MCF 10A (cell line): ENCODE results near the gene PROX2. TPM values are rescaled to one million over a fixed set of nuclear protein-coding genes. Genes with fewer than 3 reads are reported as not detected.

Experiments
- BruUV-seq: library from RNA; stranded (reverse); fragments of 400-500 nt; replicated peaks from 2 replicates; lab custom pipeline; 2021; lab: Mats Ljungman, UMichigan
- CTCF ChIA-PET: fragments of 300-600 bp; sonication (Branson Sonifier 250); formaldehyde crosslinking; extraction: SDS; loops from one replicate; lab custom pipeline; 2021; ENCODE audit warnings: antibody characterized with exemption, inconsistent platforms; lab: Yijun Ruan, JAX
- POLR2A ChIA-PET: fragments of 300-600, 350-650 bp; sonication (Branson Sonifier 250); formaldehyde crosslinking; extraction: SDS; loops from one replicate; lab custom pipeline; 2020; ENCODE audit warnings: antibody characterized with exemption, inconsistent platforms; lab: Yijun Ruan, JAX
- DNase-seq: peaks from one replicate; pipeline ENCODE4 v3.0.0-alpha.2; 2018; ENCODE audit not compliant: unreplicated experiment
- H3K27ac Mint-ChIP-seq: one replicate; pipeline ENCODE4 v1.8.0; 2022; ENCODE audit warnings: mild to moderate bottlenecking, low read depth, mixed read lengths; ENCODE audit not compliant: unreplicated experiment
- H3K27me3 Mint-ChIP-seq: one replicate; pipeline ENCODE4 v1.8.0; 2022; ENCODE audit warnings: mixed read lengths; ENCODE audit not compliant: insufficient read depth, unreplicated experiment
- H3K36me3 Mint-ChIP-seq: one replicate; pipeline ENCODE4 v1.8.0; 2022; ENCODE audit warnings: mild to moderate bottlenecking, moderate library complexity, mixed read lengths; ENCODE audit not compliant: insufficient read depth, unreplicated experiment
- H3K4me1 Mint-ChIP-seq: one replicate; pipeline ENCODE4 v1.8.0; 2022; ENCODE audit warnings: mixed read lengths; ENCODE audit not compliant: insufficient read depth, unreplicated experiment
- H3K4me3 Mint-ChIP-seq: one replicate; pipeline ENCODE4 v1.8.0; 2022; ENCODE audit warnings: mild to moderate bottlenecking, moderate library complexity, mixed read lengths; ENCODE audit not compliant: unreplicated experiment
- H3K9me3 Mint-ChIP-seq: one replicate; pipeline ENCODE4 v1.8.0; 2022; ENCODE audit warnings: mixed read lengths; ENCODE audit not compliant: unreplicated experiment
- intact Hi-C: fragments of 100-400 bp; cut with micrococcal nuclease; formaldehyde crosslinking; loops from 2 replicates; pipeline ENCODE4 v1.14.1; 2022
- total RNA-seq: library from RNA; stranded (reverse); gene quantifications from 2 replicates; pipeline ENCODE4 v1.2.3, GENCODE V29; 2022
- TF ChIP-seq, protein P1 (sequence below): fragments of 200-600 bp; IDR thresholded peaks from one replicate; pipeline ENCODE4 v1.8.0; 2022; ENCODE audit warnings: antibody characterized with exemption, mild to moderate bottlenecking; ENCODE audit not compliant: unreplicated experiment

Gene PROX2
- total RNA-seq, 1 experiment from 2014 or later = not detected

DNA sequence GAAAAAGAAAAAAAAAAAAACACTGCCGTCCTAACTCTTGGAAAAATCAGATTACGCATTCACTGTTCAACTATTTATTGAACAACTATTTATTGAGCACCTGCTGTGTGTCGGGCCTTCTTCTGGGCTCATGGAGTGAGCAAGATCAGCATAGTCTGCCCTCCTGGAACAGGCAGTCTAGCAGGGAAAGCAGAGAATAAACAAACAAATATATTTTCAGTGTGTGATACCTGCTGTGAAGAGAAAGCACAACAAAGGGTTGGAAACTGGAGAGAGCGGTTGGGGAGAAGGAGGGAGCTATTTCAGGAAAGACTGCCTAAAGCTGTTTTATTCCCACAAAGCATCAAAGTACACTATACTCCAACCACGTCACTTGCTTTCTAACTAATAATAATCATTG is 10.8 kb downstream of the PROX2 start:
- TF ChIP-seq, protein P1, sequence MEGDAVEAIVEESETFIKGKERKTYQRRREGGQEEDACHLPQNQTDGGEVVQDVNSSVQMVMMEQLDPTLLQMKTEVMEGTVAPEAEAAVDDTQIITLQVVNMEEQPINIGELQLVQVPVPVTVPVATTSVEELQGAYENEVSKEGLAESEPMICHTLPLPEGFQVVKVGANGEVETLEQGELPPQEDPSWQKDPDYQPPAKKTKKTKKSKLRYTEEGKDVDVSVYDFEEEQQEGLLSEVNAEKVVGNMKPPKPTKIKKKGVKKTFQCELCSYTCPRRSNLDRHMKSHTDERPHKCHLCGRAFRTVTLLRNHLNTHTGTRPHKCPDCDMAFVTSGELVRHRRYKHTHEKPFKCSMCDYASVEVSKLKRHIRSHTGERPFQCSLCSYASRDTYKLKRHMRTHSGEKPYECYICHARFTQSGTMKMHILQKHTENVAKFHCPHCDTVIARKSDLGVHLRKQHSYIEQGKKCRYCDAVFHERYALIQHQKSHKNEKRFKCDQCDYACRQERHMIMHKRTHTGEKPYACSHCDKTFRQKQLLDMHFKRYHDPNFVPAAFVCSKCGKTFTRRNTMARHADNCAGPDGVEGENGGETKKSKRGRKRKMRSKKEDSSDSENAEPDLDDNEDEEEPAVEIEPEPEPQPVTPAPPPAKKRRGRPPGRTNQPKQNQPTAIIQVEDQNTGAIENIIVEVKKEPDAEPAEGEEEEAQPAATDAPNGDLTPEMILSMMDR = no peak
- H3K4me1 Mint-ChIP-seq = no peaks in the 10 kb centered on the region
- no peaks in the 10 kb centered on the region for H3K36me3 Mint-ChIP-seq
- no peak for DNase-seq
- H3K27me3 Mint-ChIP-seq = peaks cover 23% of the 10 kb centered on the region
- no peak overlapping the region for H3K4me3 Mint-ChIP-seq
- BruUV-seq = no TSS peak
- H3K9me3 Mint-ChIP-seq = no peaks in the 10 kb centered on the region
- ChIA-PET POLR2A (interaction anchor here (1.7 kb wide), 1 partner anchor 10 kb away, joined by 4 read pairs; no protein-coding TSS in a partner anchor), CTCF (interaction anchor here (0.7 to 9.2 kb wide), 3 partner anchors 12 to 42 kb away, joined by 3 to 204 read pairs (median 182); partner anchors contain the start of genes DLST and PROX2)
- H3K27ac Mint-ChIP-seq = no peak overlapping the region
- intact Hi-C loops = no loop called here

DNA sequence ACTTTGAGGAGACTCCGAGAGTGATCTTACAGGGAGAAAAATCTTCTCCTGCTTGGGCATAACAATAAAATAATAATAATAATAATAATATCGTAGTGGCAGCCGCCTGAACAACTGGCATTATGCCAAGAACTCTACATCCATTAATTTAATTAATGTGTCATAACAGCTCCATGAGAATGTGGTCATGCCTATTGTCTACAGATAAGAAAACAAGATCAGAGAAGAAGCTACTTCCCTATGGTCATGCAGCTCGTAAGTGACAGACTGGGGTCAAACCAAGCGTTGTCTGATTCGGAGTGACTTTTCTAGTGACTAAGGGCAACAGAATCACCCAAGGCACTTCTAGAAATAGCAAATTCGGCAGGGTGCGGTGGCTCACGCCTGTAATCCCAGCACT is 11.7 kb downstream of the PROX2 start:
- Mint-ChIP-seq H3K4me3 (no peak overlapping the region), H3K27ac (no peak overlapping the region), H3K36me3 (no peaks in the 10 kb centered on the region), H3K4me1 (no peaks in the 10 kb centered on the region), H3K9me3 (no peaks in the 10 kb centered on the region), H3K27me3 (peaks cover 23% of the 10 kb centered on the region)
- POLR2A ChIA-PET = interaction anchor here (0.8 to 1.7 kb wide), 2 partner anchors 9 to 378 kb away, joined by 3 to 4 read pairs; no protein-coding TSS in a partner anchor
- no peak for DNase-seq
- BruUV-seq = no TSS peak
- TF ChIP-seq, protein P1 = no peak
- intact Hi-C loops = loop anchor here (5.0 kb wide), 1 partner anchor 438 kb away; no protein-coding TSS in a partner anchor
- CTCF ChIA-PET = interaction anchor here (0.6 to 9.2 kb wide), 8 partner anchors 9 to 224 kb away, joined by 3 to 204 read pairs (median 4); partner anchors contain the start of genes DLST, PGF and PROX2

DNA sequence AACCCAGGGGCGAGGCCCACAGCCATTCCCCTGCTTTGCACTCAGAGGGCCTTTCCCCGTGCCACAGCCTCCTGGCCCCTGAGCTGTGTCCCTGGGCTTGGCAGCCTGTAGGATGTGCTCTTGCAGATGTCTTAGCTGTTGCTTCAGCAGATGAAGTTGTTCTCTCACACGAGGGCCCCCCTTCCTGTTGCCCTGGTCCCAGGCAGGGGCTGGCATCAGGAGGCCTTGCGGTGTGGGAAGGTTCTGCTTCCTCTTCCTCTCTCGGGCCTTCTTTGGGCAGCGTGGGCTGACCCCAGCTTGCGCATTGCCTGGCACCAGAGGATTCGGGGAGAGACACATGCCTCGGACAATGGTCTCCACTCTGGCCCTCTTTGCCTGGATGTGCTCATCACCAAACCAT is 12.7 kb downstream of the PROX2 start:
- TF ChIP-seq, protein P1 = no peak

DNA sequence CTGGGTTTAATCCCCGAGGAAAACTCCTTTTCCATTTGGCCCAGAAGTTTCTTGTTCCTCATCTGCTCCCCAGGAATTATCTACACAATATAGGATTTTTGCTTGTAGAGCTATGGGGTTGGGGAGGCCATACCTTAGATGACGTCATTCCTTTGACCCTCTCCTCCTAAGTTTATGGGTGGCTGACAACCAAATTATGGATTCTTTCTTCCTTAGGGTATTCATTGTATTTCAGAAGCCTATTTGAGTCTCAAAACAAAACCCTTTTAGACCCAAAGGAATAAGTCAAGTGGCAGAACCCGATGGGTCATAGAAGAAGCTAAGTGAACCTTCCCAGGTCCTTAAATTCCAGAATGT is 14.2 kb downstream of the PROX2 start:
- H3K36me3 Mint-ChIP-seq = peaks cover 2% of the 10 kb centered on the region
- TF ChIP-seq, protein P1 = no peak
- no peak overlapping the region for H3K27ac Mint-ChIP-seq
- ChIA-PET CTCF (interaction anchor here (0.7 to 9.2 kb wide), 30 partner anchors 10 to 489 kb away, joined by 3 to 204 read pairs (median 4); partner anchors contain the start of genes ACYP1, DLST, PROX2 and RPS6KL1), POLR2A (interaction anchor here (1.7 to 4.2 kb wide), 4 partner anchors 10 to 44 kb away, joined by 5 to 26 read pairs (median 8); no protein-coding TSS in a partner anchor)
- BruUV-seq = no TSS peak
- no peak overlapping the region for H3K4me3 Mint-ChIP-seq
- H3K9me3 Mint-ChIP-seq = no peaks in the 10 kb centered on the region
- no peaks in the 10 kb centered on the region for H3K4me1 Mint-ChIP-seq
- DNase-seq = no peak
- intact Hi-C loops = loop anchor here (1.0 to 5.0 kb wide), 3 partner anchors 44 to 441 kb away; no protein-coding TSS in a partner anchor
- H3K27me3 Mint-ChIP-seq = peaks cover 11% of the 10 kb centered on the region

More for the DNA sequence above, 12.7 kb downstream of the PROX2 start:
- peaks cover 23% of the 10 kb centered on the region for H3K27me3 Mint-ChIP-seq
- POLR2A ChIA-PET = interaction anchor here (0.9 to 4.2 kb wide), 5 partner anchors 8 to 42 kb away, joined by 5 to 26 read pairs (median 5); partner anchors contain the start of gene PROX2
- H3K4me3 Mint-ChIP-seq = no peak overlapping the region
- intact Hi-C loops = loop anchor here (5.0 kb wide), 1 partner anchor 439 kb away; no protein-coding TSS in a partner anchor
- no peaks in the 10 kb centered on the region for H3K9me3 Mint-ChIP-seq
- BruUV-seq = no TSS peak
- no peaks in the 10 kb centered on the region for H3K36me3 Mint-ChIP-seq
- DNase-seq = no peak
- H3K27ac Mint-ChIP-seq = no peak overlapping the region
- CTCF ChIA-PET = interaction anchor here (0.6 to 9.2 kb wide), 10 partner anchors 14 to 226 kb away, joined by 3 to 204 read pairs (median 18); partner anchors contain the start of genes DLST and PROX2
- no peaks in the 10 kb centered on the region for H3K4me1 Mint-ChIP-seq
